Fibroblast of pulmonary artery (primary cell): ENCODE measurements around the gene MARCO.
"Not testable (repeated sequence)": the region's sequence is repeated elsewhere in the genome, so short reads cannot be mapped to it uniquely, and the experiment has no call there.

Source experiments
- DNase-seq: peaks from one replicate; pipeline ENCODE4 v3.0.0-alpha.2; 2010; ENCODE audit warnings: low read depth
- H3K4me3 ChIP-seq: replicated peaks from 2 replicates; pipeline ENCODE4 v1.5.1; 2011; ENCODE audit warnings: low read depth, mild to moderate bottlenecking, control low read depth, low read length, moderate library complexity
- CTCF ChIP-seq: IDR thresholded peaks from 2 replicates; pipeline ENCODE4 v1.5.1; 2011; ENCODE audit warnings: mild to moderate bottlenecking, control low read depth, low read length, inconsistent platforms; ENCODE audit errors: missing control alignments

MARCO gene

GRCh38 chr2:118939994-118940393 lies 2.0 kb upstream of the MARCO start:
- H3K4me3 ChIP-seq, result no peak overlapping the region
- no peak for DNase-seq
- no peak for TF ChIP-seq CTCF

- H3K4me3 ChIP-seq, result no peak overlapping the region
- no peak for DNase-seq
- TF ChIP-seq CTCF, result no peak
Measured at GRCh38 chr2:118940486-118941120, 1.4 kb upstream of the MARCO start.

GRCh38 chr2:118943286-118943685 lies 1.3 kb downstream of the MARCO start:
- TF ChIP-seq CTCF, result no peak
- no peak overlapping the region for H3K4me3 ChIP-seq
- no peak for DNase-seq

DNA sequence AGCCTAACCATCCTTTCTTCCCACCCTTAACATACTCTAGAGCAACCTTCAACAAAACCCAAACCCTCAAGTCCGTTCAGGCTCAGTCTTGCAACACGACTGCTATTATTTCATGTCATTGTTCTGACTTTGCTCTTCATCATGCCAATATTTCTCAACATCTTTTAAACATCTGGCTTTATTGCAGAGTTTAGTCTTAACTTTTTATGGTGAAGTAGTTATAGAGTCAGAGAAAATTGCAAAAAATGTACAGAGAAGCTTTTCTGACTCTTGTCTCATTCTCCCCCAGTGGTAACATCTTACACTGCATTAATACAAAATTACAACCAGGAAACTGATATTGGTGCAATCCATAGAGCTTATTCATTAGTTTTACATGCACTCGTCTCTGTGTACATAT lies 3.9 kb downstream of the MARCO start:
- no peak for DNase-seq
- TF ChIP-seq CTCF, result no peak

DNA sequence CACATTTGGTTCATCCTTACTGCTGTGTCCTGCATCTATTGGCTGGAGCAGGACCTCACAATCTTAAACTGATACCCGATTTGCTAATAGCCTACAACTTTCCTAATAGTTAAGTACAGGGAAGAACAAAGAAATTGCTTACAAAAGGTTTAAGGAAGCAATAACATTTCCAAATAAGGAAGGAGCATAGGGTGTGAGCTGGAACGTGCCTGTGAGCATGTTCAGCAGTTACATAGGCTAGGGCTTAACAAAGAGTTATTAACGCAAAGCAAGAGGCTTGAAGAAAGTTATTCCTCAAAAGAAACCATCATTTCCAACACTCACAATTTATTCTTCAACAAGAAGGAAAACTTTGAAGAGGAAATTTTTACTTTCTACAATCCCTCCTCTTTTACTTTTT lies 6.3 kb downstream of the MARCO start:
- not testable (repeated sequence) for H3K4me3 ChIP-seq, DNase-seq

More for the DNA sequence above, 3.9 kb downstream of the MARCO start:
- H3K4me3 ChIP-seq, result no peak overlapping the region

DNA sequence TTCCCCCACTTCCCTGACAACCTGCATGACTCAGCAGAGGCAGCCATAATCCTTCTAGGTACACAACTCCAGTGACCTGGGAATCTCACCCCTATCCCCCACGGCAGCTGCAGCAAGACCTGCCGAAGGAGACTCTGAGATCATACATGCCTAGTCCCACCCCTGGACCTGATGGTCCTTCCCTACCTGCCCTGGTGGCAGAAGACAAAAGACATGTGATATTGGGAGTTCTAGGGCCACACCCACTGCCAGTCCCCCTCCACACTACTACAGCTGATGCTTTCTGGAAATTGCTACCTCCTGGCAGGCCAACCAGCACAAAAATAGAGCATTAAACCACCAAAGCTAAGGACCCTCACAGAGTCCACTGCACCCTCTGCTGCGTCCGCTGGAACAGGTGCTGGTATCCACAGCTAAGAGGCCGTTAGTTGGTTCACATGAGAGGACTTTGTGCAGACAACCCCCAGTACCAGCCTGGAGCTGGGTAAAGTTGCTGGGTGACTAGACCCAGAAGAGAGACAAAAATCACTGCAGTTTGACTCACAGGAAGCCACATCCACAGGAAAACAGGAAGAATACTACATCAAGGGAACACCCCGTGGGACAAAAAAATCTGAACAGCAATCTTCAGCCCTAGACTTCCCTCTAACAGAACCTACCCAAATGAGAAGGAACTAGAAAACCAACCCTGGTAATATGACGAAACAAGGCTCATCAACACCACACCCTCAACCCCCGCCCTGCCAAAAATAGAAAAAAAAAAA lies 12.5 kb downstream of the MARCO start:
- TF ChIP-seq CTCF, result no peak
- no peak overlapping the region for H3K4me3 ChIP-seq
- DNase-seq, result no peak

- no peak for DNase-seq
- TF ChIP-seq CTCF, result no peak
- H3K4me3 ChIP-seq, result no peak overlapping the region
Measured at GRCh38 chr2:118965737-118966136, 23.7 kb downstream of the MARCO start.
